Thyroid gland (tissue), 4 donors: ENCODE data around the gene EFNA3. TPM values are rescaled to one million over a fixed set of nuclear protein-coding genes. Genes with fewer than 3 reads are reported as not detected.

Source experiments
- DNase-seq, 2 donors: peaks; one replicate each; pipeline ENCODE4 v3.0.0-alpha.2; 2019
- H3K27ac ChIP-seq, 3 donors: fragments of 200-600 bp; sonication (generic); 1 replicate in 2 of 3; 2 replicates in 1 of 3; pipeline ENCODE4 v1.5.1; 2016 to 2019; ENCODE audit warnings: mild to moderate bottlenecking in 1 of 3, moderate library complexity in 1 of 3
- H3K27me3 ChIP-seq: fragments of 200-600 bp; sonication (generic); one replicate; pipeline ENCODE4 v1.5.1; 2019
- H3K36me3 ChIP-seq, 2 donors: fragments of 200-600 bp; sonication (generic); one replicate each; pipeline ENCODE4 v1.5.1; 2016 to 2019
- H3K4me1 ChIP-seq, 2 donors: fragments of 200-600 bp; sonication (generic); one replicate each; pipeline ENCODE4 v1.5.1; 2017 to 2019
- H3K4me3 ChIP-seq, 3 donors: fragments of 200-600 bp; sonication (generic); replicated peaks in 1 of 3; 1 replicate in 2 of 3; 2 replicates in 1 of 3; pipeline ENCODE4 v1.5.1; 2016; ENCODE audit warnings: mild to moderate bottlenecking in 1 of 3
- H3K9me3 ChIP-seq: fragments of 200-600 bp; sonication (generic); one replicate; pipeline ENCODE4 v1.5.1; 2017
- POLR2A ChIP-seq, 2 donors: fragments of 450-650 bp; IDR thresholded peaks; one replicate each; pipeline ENCODE4 v1.6.1; 2017; ENCODE audit warnings: antibody characterized with exemption in 2 of 2, mild to moderate bottlenecking in 2 of 2, moderate library complexity in 1 of 2
- WGBS, 2 donors: methylation state at CpG; one replicate each; pipeline ENCODE4 v1.1.5; 2017; 5-methylcytosine and 5-hydroxymethylcytosine counted together
- intact Hi-C: fragments of 100-400 bp; cut with DNase I; formaldehyde crosslinking; loops from one replicate; pipeline ENCODE4 v1.15.1; 2023
- total RNA-seq, 4 donors: library from RNA; depleted of rRNA; stranded (reverse); fragments of >200 nt; gene quantifications; one replicate each; pipeline ENCODE4 v1.2.3, GENCODE V29; 2016
- TF ChIP-seq, protein P1 (sequence below), 6 experiments: fragments of 200-600 bp in 3 of 6; fragments of 450-650 bp in 3 of 6; sonication (generic) in 3 of 6; IDR thresholded peaks; one replicate each; pipeline ENCODE4 v1.5.1; 2016 to 2019; ENCODE audit warnings: antibody characterized with exemption in 6 of 6, mild to moderate bottlenecking in 2 of 6, inconsistent platforms in 1 of 6, moderate library complexity in 1 of 6

Gene EFNA3
- total RNA-seq, 4 donors from 2014 or later = 1.2 to 2.9 (median 2.0) TPM

DNA sequence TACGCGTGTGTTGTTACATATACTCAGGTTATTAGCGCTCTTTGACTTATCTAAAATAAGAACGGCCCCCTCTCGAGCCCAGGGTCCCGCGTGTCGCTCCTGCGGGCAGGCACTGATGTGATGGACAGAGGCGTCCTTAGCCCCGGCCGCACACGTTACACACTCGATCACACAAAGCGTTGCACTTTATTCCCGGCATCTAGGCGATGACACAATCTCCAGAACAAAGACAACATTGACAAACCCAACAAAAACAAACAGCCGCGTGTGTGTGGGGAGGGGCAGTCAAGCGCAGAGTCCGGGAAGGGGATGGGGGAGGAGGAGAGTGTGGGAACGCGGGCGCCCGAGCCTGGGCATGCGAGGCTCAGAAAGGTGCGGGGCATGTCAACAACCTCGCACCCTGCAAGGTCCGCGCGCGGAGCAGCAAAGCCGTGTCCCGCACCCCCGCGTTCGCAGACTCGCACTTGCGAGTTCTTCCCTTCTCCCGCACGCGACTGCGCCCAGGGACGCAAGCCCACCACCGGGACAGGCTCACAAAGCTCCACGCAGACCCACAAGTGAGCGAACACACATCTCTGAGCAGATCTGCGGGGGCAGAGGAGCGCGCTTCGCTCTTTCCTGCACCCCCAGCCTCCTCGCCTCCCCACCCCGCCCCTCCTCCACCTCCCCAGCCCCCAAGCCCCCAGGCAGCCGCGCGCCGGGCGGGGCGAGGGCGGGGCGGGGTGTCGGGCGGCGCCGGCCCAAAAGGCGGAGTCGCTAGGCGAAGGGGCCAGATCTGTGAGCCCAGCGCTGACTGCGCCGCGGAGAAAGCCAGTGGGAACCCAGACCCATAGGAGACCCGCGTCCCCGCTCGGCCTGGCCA is 48.7 kb downstream of the EFNA3 start, which contains the start of gene EFNA1:
Gene EFNA1 (plus strand): TSS at position 772 of the 862 bp plus-strand sequence. CDS start 102 bp downstream, outside the sequence.
- Histone ChIP-seq H3K4me1 (peaks cover 43 to 54% of the 10 kb centered on the region in 2 donors), H3K27me3 (no peaks in the 10 kb centered on the region), H3K4me3 (peak within 1 kb of the TSS; percentile 67 to 94 (median 82)), H3K9me3 (no peaks in the 10 kb centered on the region), H3K27ac (peak within 1 kb of the TSS; percentile 96 to 98 (median 98)), H3K36me3 (peaks cover 10 to 11% of the 10 kb centered on the region in 2 donors)
- peak; percentile 80 to 96 for TF ChIP-seq POLR2A (IDR thresholded peaks at IDR 0.05)
- TF ChIP-seq, protein P1, sequence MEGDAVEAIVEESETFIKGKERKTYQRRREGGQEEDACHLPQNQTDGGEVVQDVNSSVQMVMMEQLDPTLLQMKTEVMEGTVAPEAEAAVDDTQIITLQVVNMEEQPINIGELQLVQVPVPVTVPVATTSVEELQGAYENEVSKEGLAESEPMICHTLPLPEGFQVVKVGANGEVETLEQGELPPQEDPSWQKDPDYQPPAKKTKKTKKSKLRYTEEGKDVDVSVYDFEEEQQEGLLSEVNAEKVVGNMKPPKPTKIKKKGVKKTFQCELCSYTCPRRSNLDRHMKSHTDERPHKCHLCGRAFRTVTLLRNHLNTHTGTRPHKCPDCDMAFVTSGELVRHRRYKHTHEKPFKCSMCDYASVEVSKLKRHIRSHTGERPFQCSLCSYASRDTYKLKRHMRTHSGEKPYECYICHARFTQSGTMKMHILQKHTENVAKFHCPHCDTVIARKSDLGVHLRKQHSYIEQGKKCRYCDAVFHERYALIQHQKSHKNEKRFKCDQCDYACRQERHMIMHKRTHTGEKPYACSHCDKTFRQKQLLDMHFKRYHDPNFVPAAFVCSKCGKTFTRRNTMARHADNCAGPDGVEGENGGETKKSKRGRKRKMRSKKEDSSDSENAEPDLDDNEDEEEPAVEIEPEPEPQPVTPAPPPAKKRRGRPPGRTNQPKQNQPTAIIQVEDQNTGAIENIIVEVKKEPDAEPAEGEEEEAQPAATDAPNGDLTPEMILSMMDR (IDR thresholded peaks at IDR 0.05) = no peak
- 0% methylated on average over 38 to 47 of the region's 76 CpGs for WGBS, 2 donors
- intact Hi-C loops = loop anchor here (5.0 kb wide), 1 partner anchor 35 kb away; no protein-coding TSS in a partner anchor
- peak; percentile 89 to 92 for DNase-seq

DNA sequence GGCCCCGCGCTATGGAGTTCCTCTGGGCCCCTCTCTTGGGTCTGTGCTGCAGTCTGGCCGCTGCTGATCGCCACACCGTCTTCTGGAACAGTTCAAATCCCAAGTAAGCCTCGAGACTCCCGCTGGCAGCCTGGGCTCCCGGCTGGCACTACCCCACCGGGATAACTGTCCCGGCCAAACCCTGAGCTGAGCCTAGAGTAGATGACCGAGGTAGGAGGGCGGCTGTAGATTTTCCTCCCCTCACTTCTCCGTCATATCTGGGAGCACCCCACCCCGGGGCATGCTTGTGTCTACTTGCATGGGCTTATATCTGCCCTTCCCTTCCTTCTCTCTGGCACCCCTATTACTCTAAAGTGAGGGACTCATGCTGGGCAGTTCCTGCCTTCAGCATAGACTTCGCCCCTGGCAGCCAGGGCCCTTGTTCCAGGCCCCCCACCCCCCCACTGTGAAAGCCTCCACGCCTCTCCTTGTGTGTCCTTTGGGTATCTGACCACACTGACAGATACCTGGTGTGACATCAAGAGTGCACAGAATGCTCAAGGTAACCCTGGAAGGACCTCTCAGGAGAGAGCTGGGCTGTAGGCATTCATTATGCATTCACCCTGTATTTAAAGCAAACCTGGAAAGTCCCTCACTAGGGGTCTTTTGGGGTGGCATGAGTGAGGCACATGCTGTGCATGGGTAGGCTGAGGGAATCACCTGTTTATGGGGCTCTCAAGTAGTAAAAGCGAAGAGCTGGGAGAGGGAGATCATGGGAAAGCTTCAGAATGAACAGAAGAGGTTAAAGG is 49.5 kb downstream of the EFNA3 start:
- no peaks in the 10 kb centered on the region for H3K9me3 ChIP-seq
- H3K36me3 ChIP-seq = peaks cover 18 to 19% of the 10 kb centered on the region in 2 donors
- H3K27me3 ChIP-seq = no peaks in the 10 kb centered on the region
- peaks cover 51 to 57% of the 10 kb centered on the region in 2 donors for H3K4me1 ChIP-seq
- peak overlapping the region; percentile 67 to 94 (median 82) for H3K4me3 ChIP-seq
- no peak for TF ChIP-seq POLR2A (IDR thresholded peaks at IDR 0.05)
- TF ChIP-seq, protein P1 (IDR thresholded peaks at IDR 0.05) = no peak
- WGBS, 2 donors = 5 to 11% methylated on average over 12 to 15 of the region's 17 CpGs
- intact Hi-C loops = loop anchor here (5.0 kb wide), 1 partner anchor 36 kb away; no protein-coding TSS in a partner anchor
- peak overlapping the region; percentile 96 to 98 (median 98) for H3K27ac ChIP-seq
- no peak for DNase-seq

DNA sequence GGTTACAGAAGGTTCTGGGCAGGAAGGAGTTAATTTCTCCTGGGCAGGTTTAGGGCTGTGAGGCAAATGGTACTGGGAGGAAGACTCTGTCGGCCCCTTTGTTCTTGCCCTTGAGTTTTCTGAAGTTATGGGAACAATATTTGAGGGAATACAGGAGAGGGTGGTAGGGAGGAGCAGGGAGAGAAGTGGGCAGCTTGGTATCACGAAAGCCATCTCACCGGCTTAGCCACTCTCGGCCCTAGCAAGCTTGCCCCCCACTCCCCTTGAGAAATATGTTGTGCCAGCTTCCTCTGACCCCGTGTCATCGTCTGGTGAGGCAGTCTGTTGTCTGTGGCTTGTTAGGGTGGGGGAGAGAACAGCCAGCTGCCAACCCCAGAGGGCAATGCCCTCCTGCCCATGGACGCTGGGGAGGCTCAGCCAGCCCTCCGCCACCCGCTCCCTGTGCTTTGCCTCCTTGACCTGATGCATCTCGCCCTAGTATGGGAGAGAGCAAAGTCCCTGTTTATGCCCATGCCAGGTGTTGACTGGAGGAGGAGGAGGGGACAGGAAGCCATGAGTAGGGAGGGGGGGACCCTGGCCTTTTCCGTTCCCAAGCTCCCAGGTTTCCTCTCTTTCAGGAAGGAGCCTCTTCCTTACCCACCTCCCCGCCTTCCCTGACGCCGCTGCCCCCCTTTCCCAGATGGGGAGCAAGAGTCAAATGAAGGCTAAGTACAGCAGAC is 50.3 kb downstream of the EFNA3 start:
- peak overlapping the region; percentile 96 to 98 (median 98) for H3K27ac ChIP-seq
- peak; percentile 47 to 53 for DNase-seq
- WGBS, 2 donors = 14 to 15% methylated on average over 13 to 14 of the region's 14 CpGs
- H3K27me3 ChIP-seq = no peaks in the 10 kb centered on the region
- intact Hi-C loops = loop anchor here (5.0 kb wide), 1 partner anchor 37 kb away; no protein-coding TSS in a partner anchor
- H3K36me3 ChIP-seq = peaks cover 25 to 27% of the 10 kb centered on the region in 2 donors
- H3K9me3 ChIP-seq = no peaks in the 10 kb centered on the region
- peak overlapping the region; percentile 67 to 94 (median 82) for H3K4me3 ChIP-seq
- TF ChIP-seq, protein P1 (IDR thresholded peaks at IDR 0.05) = no peak
- peak in 1 of 2 donors; percentile 31 for TF ChIP-seq POLR2A (IDR thresholded peaks at IDR 0.05)
- H3K4me1 ChIP-seq = peaks cover 57 to 59% of the 10 kb centered on the region in 2 donors

DNA sequence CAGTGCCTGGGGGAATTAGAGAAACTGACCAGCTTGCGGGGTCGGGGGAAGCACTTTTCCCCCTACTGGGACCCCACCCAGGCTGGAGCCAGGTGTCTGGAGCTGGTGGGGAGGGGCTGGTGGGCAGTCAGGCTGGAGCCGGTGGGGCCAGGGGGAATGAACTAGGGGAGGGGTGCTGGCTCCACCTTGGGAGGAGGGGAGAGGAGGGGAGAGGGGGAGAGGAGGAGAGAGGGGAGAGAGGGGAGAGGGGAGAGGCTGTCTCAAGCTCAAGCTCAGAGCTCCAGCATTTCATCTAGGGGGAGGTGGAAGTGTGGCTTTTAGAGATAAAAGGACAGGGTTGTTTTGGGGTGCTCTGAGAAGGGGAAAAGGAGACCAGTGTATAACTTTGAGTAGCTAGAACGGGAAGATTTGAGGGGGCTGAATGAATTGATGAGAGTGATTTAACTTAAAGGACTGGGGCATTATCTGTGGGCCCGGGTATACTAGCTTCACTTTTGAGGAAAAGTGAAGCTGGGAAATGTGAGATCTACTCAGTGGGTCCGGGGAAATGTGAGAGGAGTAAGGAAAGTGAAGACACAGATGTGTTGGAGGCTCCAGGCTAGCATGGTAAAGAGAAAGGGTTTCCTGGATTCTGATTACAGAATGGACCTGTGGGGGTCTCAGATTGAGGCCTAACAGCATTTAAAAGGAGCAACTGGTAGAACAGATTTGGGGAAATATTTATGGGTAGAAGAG is 51.8 kb downstream of the EFNA3 start:
- 15 to 20% methylated on average over 5 to 6 of the region's 6 CpGs for WGBS, 2 donors
- Histone ChIP-seq H3K4me3 (peak overlapping the region; percentile 37 to 82 (median 50)), H3K4me1 (peaks cover 70 to 71% of the 10 kb centered on the region in 2 donors), H3K27ac (peak overlapping the region; percentile 96 to 98 (median 98)), H3K36me3 (peaks cover 33 to 36% of the 10 kb centered on the region in 2 donors), H3K27me3 (no peaks in the 10 kb centered on the region), H3K9me3 (no peaks in the 10 kb centered on the region)
- no peak for DNase-seq
- TF ChIP-seq, protein P1 (IDR thresholded peaks at IDR 0.05) = no peak
- no peak for TF ChIP-seq POLR2A (IDR thresholded peaks at IDR 0.05)
- intact Hi-C loops = loop anchor here (5.0 kb wide), 1 partner anchor 37 kb away; no protein-coding TSS in a partner anchor
